ENCODE data around the gene CCSAP. TPM values are rescaled to one million over a fixed set of nuclear protein-coding genes. Genes with fewer than 3 reads are reported as not detected.
A peak's percentile ranks its signal among the peaks of the same experiment; 100 is the strongest.

CCSAP gene
- total RNA-seq, 2 experiments from 2014 or later: 10.5 to 10.8 TPM

GRCh38 chr1:229352975-229353374 lies 10.1 kb upstream of the CCSAP start:
- Mint-ChIP-seq H3K9me3 (peaks cover 3% of the 10 kb centered on the region), H3K4me3 (no peak overlapping the region), H3K27ac (no peak overlapping the region), H3K36me3 (no peaks in the 10 kb centered on the region), H3K4me1 (no peaks in the 10 kb centered on the region), H3K27me3 (peaks cover 47% of the 10 kb centered on the region)
- POLR2A ChIA-PET: no interaction called here
- ATAC-seq (ENCODE audit: low read depth) (no peak), DNase-seq (no peak)

- H3K4me1 Mint-ChIP-seq: no peaks in the 10 kb centered on the region
- no peak overlapping the region for H3K27ac Mint-ChIP-seq
- peaks cover 26% of the 10 kb centered on the region for H3K27me3 Mint-ChIP-seq
- no peak overlapping the region for H3K4me3 Mint-ChIP-seq
- H3K9me3 Mint-ChIP-seq: no peaks in the 10 kb centered on the region
- ATAC-seq (ENCODE audit: low read depth) (no peak), DNase-seq (no peak)
- POLR2A ChIA-PET: no interaction called here
- no peaks in the 10 kb centered on the region for H3K36me3 Mint-ChIP-seq
Observed at GRCh38 chr1:229349463-229350385, 6.9 kb upstream of the CCSAP start.

GRCh38 chr1:229347528-229347927 lies 4.7 kb upstream of the CCSAP start:
- Mint-ChIP-seq H3K27ac (no peak overlapping the region), H3K9me3 (no peaks in the 10 kb centered on the region), H3K4me3 (no peak overlapping the region), H3K27me3 (peaks cover 18% of the 10 kb centered on the region), H3K36me3 (no peaks in the 10 kb centered on the region), H3K4me1 (peaks cover 5% of the 10 kb centered on the region)
- POLR2A ChIA-PET: interaction anchor here (0.7 kb wide), 1 partner anchor 15 kb away, joined by 3 read pairs; no protein-coding TSS in a partner anchor
- DNase-seq: no peak
- no peak for ATAC-seq (ENCODE audit: low read depth)

GRCh38 chr1:229344937-229345684 lies 2.3 kb upstream of the CCSAP start:
- Mint-ChIP-seq H3K4me3 (no peak overlapping the region), H3K4me1 (peaks cover 11% of the 10 kb centered on the region), H3K27ac (no peak overlapping the region), H3K9me3 (no peaks in the 10 kb centered on the region), H3K27me3 (peaks cover 10% of the 10 kb centered on the region), H3K36me3 (peaks cover 3% of the 10 kb centered on the region)
- POLR2A ChIA-PET: no interaction called here
- DNase-seq: no peak
- ATAC-seq (ENCODE audit: low read depth): no peak

- H3K27ac Mint-ChIP-seq: no peak overlapping the region
- H3K4me3 Mint-ChIP-seq: peak overlapping the region; percentile 86
- DNase-seq: no peak
- H3K4me1 Mint-ChIP-seq: peaks cover 18% of the 10 kb centered on the region
- POLR2A ChIA-PET: interaction anchor here (1.6 kb wide), 1 partner anchor 66 kb away, joined by 8 read pairs; no protein-coding TSS in a partner anchor
- H3K9me3 Mint-ChIP-seq: no peaks in the 10 kb centered on the region
- H3K36me3 Mint-ChIP-seq: peaks cover 9% of the 10 kb centered on the region
- ATAC-seq (ENCODE audit: low read depth): no peak
- H3K27me3 Mint-ChIP-seq: peaks cover 10% of the 10 kb centered on the region
Observed at GRCh38 chr1:229344139-229344538, 1.3 kb upstream of the CCSAP start.

GRCh38 chr1:229341774-229342655 lies 832 bp downstream of the CCSAP start:
- H3K4me1 Mint-ChIP-seq: peaks cover 34% of the 10 kb centered on the region
- H3K27ac Mint-ChIP-seq: peak overlapping the region; percentile 86
- H3K36me3 Mint-ChIP-seq: peaks cover 18% of the 10 kb centered on the region
- peaks cover 8% of the 10 kb centered on the region for H3K27me3 Mint-ChIP-seq
- DNase-seq (peak; percentile 92), ATAC-seq (ENCODE audit: low read depth) (peak; percentile 75)
- H3K4me3 Mint-ChIP-seq: peak overlapping the region; percentile 93
- POLR2A ChIA-PET: interaction anchor here (0.6 to 1.5 kb wide), 6 partner anchors 57 to 884 kb away, joined by 3 to 4 read pairs (median 4); partner anchors contain the start of gene NUP133
- H3K9me3 Mint-ChIP-seq: no peaks in the 10 kb centered on the region

- Mint-ChIP-seq H3K9me3 (no peaks in the 10 kb centered on the region), H3K4me3 (peak overlapping the region; percentile 93), H3K27me3 (no peaks in the 10 kb centered on the region), H3K4me1 (peaks cover 38% of the 10 kb centered on the region), H3K36me3 (peaks cover 21% of the 10 kb centered on the region), H3K27ac (no peak overlapping the region)
- POLR2A ChIA-PET: no interaction called here
- ATAC-seq (ENCODE audit: low read depth) (no peak), DNase-seq (no peak)
Observed at GRCh38 chr1:229340496-229340895, 2.4 kb downstream of the CCSAP start.

GRCh38 chr1:229339520-229339919 lies 3.3 kb downstream of the CCSAP start:
- ATAC-seq (ENCODE audit: low read depth) (no peak), DNase-seq (no peak)
- POLR2A ChIA-PET: interaction anchor here (0.7 kb wide), 1 partner anchor 83 kb away, joined by 3 read pairs; no protein-coding TSS in a partner anchor
- H3K27me3 Mint-ChIP-seq: no peaks in the 10 kb centered on the region
- H3K4me1 Mint-ChIP-seq: peaks cover 38% of the 10 kb centered on the region
- H3K4me3 Mint-ChIP-seq: peak overlapping the region; percentile 2
- H3K9me3 Mint-ChIP-seq: no peaks in the 10 kb centered on the region
- peaks cover 31% of the 10 kb centered on the region for H3K36me3 Mint-ChIP-seq
- H3K27ac Mint-ChIP-seq: no peak overlapping the region

- no peak for ATAC-seq (ENCODE audit: low read depth)
- DNase-seq: no peak
- POLR2A ChIA-PET: interaction anchor here (0.7 kb wide), 1 partner anchor 84 kb away, joined by 3 read pairs; no protein-coding TSS in a partner anchor
- Mint-ChIP-seq H3K27me3 (no peaks in the 10 kb centered on the region), H3K9me3 (no peaks in the 10 kb centered on the region), H3K4me1 (peaks cover 38% of the 10 kb centered on the region), H3K4me3 (peak overlapping the region; percentile 2), H3K36me3 (peaks cover 35% of the 10 kb centered on the region), H3K27ac (no peak overlapping the region)
Observed at GRCh38 chr1:229339086-229339485, 3.8 kb downstream of the CCSAP start.

- peaks cover 32% of the 10 kb centered on the region for H3K4me1 Mint-ChIP-seq
- H3K27ac Mint-ChIP-seq: no peak overlapping the region
- no peaks in the 10 kb centered on the region for H3K27me3 Mint-ChIP-seq
- H3K9me3 Mint-ChIP-seq: no peaks in the 10 kb centered on the region
- no peak overlapping the region for H3K4me3 Mint-ChIP-seq
- DNase-seq (no peak), ATAC-seq (ENCODE audit: low read depth) (no peak)
- POLR2A ChIA-PET: no interaction called here
- H3K36me3 Mint-ChIP-seq: peaks cover 37% of the 10 kb centered on the region
Observed at GRCh38 chr1:229336345-229336744, 6.5 kb downstream of the CCSAP start.

- no peaks in the 10 kb centered on the region for H3K27me3 Mint-ChIP-seq
- H3K9me3 Mint-ChIP-seq: no peaks in the 10 kb centered on the region
- peaks cover 25% of the 10 kb centered on the region for H3K4me1 Mint-ChIP-seq
- H3K27ac Mint-ChIP-seq: no peak overlapping the region
- no peak overlapping the region for H3K4me3 Mint-ChIP-seq
- peaks cover 34% of the 10 kb centered on the region for H3K36me3 Mint-ChIP-seq
- ATAC-seq (ENCODE audit: low read depth) (no peak), DNase-seq (no peak)
- POLR2A ChIA-PET: no interaction called here
Observed at GRCh38 chr1:229334716-229335115, 8.1 kb downstream of the CCSAP start.

GRCh38 chr1:229334269-229334668 lies 8.6 kb downstream of the CCSAP start:
- Mint-ChIP-seq H3K9me3 (no peaks in the 10 kb centered on the region), H3K27me3 (no peaks in the 10 kb centered on the region), H3K4me3 (no peak overlapping the region), H3K4me1 (peaks cover 21% of the 10 kb centered on the region), H3K36me3 (peaks cover 31% of the 10 kb centered on the region), H3K27ac (no peak overlapping the region)
- no peak for DNase-seq
- ATAC-seq (ENCODE audit: low read depth): no peak
- POLR2A ChIA-PET: no interaction called here
